Subcutaneous adipose tissue (tissue), 4 donors: ENCODE measurements around the gene SMIM13. TPM values are rescaled to one million over a fixed set of nuclear protein-coding genes. Genes with fewer than 3 reads are reported as not detected.

Experiments used
- CTCF ChIP-seq: fragments of 450-650 bp; IDR thresholded peaks from one replicate; pipeline ENCODE4 v1.5.1; 2016; ENCODE audit warnings: low read depth, mild to moderate bottlenecking, control low read depth, antibody characterized with exemption, moderate library complexity
- total RNA-seq, 4 donors: library from RNA; depleted of rRNA; stranded (reverse); fragments of >200 nt; gene quantifications; one replicate each; pipeline ENCODE4 v1.1.0, GENCODE V29; 2016

The SMIM13 gene
- total RNA-seq, 4 donors from 2014 or later: 4.0 to 9.9 (median 6.7) TPM

- TF ChIP-seq CTCF: no peak
These were observed 18.3 kb downstream of the SMIM13 start for GRCh38 chr6:11111769-11112437.

GRCh38 chr6:11113038-11113437, 19.4 kb downstream of the SMIM13 start:
- TF ChIP-seq CTCF: no peak

- no peak for TF ChIP-seq CTCF
These were observed 26.8 kb downstream of the SMIM13 start for GRCh38 chr6:11120271-11121005.

- TF ChIP-seq CTCF: no peak
These were observed 28.2 kb downstream of the SMIM13 start for GRCh38 chr6:11121851-11122250.

- TF ChIP-seq CTCF: no peak
These were observed 28.7 kb downstream of the SMIM13 start for GRCh38 chr6:11122380-11122779.

GRCh38 chr6:11123978-11124377, 30.3 kb downstream of the SMIM13 start:
- no peak for TF ChIP-seq CTCF

GRCh38 chr6:11126876-11127275, 33.2 kb downstream of the SMIM13 start:
- TF ChIP-seq CTCF: no peak
